D721Med (cell line): ENCODE data around the gene RGS7.
"Not testable (repeated sequence)": the region's sequence is repeated elsewhere in the genome, so short reads cannot be mapped to it uniquely, and the experiment has no call there.

Experiments used
- DNase-seq: peaks from one replicate; pipeline ENCODE4 v3.0.0; 2011; ENCODE audit warnings: low spot score; ENCODE audit not compliant: insufficient read length
- FAIRE-seq: peaks from 2 replicates; lab custom pipeline; 2011; peaks lifted over from hg19 to GRCh38; lab: Jason Lieb, UNC
- TF ChIP-seq, protein P1 (sequence below): IDR thresholded peaks from 2 replicates; pipeline ENCODE4 v1.5.1; 2012; ENCODE audit warnings: mild to moderate bottlenecking, control low read depth; ENCODE audit not compliant: insufficient read depth; ENCODE audit errors: missing control alignments

RGS7 gene

DNA sequence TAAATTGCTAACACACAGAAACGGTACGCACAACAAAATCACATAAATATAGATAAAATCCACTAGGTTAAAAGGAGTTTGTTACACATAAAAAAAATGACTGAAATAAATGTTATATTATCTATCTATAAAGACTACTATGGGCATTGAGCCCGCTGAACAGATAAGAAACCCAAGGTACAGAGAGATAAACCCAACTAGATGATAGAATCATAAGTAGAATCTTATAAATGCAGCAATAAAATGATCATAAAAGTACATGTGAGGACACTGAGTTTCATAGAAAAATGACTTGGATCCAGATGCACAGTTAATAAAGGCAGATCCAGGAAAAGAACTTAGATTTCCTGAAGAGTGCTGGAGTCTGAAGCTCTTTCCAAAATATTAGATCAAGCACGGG, 128.7 kb downstream of the RGS7 start:
- DNase-seq (no peak), FAIRE-seq (no peak)
- TF ChIP-seq, protein P1, sequence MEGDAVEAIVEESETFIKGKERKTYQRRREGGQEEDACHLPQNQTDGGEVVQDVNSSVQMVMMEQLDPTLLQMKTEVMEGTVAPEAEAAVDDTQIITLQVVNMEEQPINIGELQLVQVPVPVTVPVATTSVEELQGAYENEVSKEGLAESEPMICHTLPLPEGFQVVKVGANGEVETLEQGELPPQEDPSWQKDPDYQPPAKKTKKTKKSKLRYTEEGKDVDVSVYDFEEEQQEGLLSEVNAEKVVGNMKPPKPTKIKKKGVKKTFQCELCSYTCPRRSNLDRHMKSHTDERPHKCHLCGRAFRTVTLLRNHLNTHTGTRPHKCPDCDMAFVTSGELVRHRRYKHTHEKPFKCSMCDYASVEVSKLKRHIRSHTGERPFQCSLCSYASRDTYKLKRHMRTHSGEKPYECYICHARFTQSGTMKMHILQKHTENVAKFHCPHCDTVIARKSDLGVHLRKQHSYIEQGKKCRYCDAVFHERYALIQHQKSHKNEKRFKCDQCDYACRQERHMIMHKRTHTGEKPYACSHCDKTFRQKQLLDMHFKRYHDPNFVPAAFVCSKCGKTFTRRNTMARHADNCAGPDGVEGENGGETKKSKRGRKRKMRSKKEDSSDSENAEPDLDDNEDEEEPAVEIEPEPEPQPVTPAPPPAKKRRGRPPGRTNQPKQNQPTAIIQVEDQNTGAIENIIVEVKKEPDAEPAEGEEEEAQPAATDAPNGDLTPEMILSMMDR: no peak

DNA sequence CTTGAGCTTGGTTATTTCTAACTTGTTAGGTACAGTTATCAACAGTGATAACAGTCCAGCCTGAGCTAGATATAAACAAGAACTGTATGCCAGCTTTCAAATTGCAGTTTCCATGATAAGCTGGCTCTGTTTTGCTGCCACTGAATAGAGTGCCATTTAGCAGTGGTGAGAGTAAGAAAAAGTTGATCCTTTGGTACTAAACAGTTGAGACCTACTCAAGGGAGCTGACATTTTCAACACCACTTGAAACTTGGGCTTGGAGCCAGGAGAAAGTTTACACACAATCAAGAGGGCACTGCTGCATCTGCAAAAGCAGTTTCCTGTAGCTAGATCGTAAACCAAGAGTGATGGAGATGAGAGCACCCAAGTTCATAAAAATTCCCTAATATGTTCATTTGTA, 131.3 kb downstream of the RGS7 start:
- TF ChIP-seq, protein P1: no peak
- DNase-seq (no peak), FAIRE-seq (no peak)

DNA sequence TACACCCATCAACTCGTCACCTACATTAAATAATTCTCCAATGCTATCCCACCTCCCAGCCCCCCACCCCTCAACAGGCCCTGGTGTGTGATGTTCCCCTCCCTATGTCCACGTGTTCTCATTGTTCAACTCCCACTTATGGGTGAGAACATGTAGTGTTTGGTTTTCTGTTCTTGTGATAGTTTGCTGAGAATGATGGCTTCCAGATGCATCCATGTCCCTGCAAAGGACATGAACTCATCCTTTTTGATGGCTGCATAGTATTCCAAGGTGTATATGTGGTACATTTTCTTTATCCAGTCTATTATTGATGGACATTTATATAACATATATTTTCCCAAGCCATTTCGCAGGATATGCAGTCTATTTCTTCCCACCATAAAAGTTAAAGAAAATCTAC, 132.8 kb downstream of the RGS7 start:
- FAIRE-seq, DNase-seq: not testable (repeated sequence)

DNA sequence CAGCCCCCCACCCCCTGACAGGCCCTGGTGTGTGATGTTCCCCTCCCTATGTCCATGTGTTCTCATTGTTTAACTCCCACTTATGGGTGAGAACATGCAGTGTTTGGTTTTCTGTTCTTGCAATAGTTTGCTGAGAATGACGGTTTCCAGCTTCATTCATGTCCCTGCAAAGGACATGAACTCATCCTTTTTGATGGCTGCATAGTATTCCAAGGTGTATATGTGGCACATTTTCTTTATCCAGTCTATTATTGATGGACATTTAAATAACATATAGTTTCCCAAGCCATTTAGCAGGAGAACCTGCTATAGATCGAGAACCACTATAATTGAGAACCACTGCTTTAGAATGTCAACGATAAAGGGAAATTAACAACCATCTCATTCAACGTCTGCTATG, 134.2 kb downstream of the RGS7 start:
- FAIRE-seq: not testable (repeated sequence)

DNA sequence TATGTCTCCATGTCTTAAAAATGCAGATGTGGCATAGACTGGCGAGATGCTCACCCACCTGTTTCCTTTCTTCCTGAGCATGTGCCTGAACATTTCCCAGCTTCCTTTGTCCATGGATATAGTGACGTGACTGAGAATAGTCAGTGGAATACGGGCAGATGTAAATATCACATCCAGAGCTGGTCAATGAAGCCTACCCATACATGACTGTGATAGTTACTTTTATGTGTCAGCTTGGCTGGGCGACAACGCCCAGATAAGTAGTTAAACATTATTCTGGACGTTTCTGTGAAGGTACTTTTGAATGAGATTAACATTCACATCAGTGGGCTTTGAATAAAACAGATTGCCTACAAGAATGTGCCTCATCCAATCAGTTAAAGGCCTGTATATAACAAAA, 135.7 kb downstream of the RGS7 start:
- FAIRE-seq (no peak), DNase-seq (no peak)
- TF ChIP-seq, protein P1: no peak

More for the DNA sequence above, 134.2 kb downstream of the RGS7 start:
- DNase-seq: not testable (repeated sequence)

DNA sequence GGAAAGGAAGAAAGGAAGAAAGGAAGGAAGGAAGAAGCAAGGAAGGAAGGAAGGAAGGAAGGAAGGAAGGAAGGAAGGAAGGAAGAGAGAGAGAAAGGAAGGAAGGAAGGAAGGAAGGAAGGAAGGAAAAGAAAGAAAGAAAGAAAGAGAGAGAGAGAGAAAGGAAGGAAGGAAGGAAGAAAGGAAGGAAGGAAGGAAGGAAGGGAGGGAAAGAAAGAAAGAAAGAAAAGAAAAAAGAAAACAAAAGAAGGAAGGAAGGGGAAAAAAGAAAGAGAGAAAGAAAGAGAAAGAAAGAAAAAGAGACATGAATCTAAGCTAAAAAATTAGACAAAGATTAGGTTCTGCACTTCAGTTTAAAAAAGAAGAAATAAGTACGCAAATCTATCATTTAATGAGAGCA, 136.1 kb downstream of the RGS7 start:
- DNase-seq, FAIRE-seq: not testable (repeated sequence)

DNA sequence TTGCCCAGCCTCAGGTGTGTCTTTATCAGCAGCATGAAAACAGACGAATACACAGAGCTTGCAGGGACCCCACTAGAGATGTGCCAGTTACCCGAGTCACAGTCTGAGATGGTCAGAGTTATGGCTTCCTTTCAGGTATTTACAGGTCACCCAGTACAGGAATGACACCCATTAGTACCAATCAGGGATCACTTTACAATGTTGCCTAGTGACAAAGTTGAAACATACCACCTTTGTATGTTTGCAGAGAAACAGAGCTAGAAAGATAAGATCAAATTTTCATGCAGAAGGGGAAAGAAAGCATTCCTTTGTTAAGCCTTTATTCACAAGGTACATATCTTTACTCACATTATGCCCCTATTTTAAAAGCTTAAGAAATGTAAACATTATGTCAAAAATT, 137.6 kb downstream of the RGS7 start:
- FAIRE-seq (no peak), DNase-seq (no peak)
- TF ChIP-seq, protein P1: no peak

DNA sequence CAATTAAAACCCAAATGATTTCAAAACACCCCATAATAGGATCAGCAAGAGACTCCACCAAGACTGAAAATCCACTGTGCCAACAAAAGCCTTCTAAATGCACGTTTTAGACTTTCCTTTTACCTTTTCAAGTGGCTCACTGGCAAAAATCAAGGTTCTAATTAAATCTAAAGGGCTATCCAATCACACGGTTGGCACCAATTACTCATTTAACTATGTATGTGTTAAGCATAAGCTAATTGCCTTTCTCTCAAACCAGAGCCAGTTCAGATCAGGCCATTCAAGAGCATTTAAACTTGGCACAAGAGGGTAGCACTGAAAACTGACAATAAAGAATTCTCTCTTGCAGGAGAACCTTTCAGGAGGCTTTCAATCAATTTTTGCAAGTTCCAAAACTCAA, 139.5 kb downstream of the RGS7 start:
- TF ChIP-seq, protein P1: no peak
- FAIRE-seq (no peak), DNase-seq (no peak)

DNA sequence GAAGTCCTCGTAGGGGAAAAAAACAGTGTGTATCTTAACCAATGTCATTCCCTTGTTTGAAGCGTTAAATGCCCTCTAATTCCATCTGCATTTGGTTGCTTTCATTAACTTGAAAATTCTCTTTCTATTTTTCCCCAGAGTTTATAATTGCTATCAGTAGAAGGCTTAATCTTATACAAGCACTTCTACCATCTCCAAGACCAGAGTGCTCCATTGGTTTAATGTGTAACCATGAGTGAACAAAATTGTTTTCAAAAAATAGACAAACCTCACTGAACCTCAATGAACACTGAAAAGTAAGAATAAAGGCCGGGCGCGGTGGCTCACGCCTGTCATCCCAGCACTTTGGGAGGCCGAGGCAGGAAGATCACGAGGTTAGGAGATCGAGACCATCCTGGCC, 141.3 kb downstream of the RGS7 start:
- TF ChIP-seq, protein P1: no peak
- DNase-seq (no peak), FAIRE-seq (no peak)
